ENCODE results near the gene ESPNL.
A peak's percentile ranks its signal among the peaks of the same experiment; 100 is the strongest.
"Not testable (repeated sequence)": the region's sequence is repeated elsewhere in the genome, so short reads cannot be mapped to it uniquely, and the experiment has no call there.

The ESPNL gene

GRCh38 chr2:238168196-238169047 is 68.3 kb downstream of the ESPNL start:
- DNase-seq (ENCODE audit: low spot score): no peak

- no peak for DNase-seq (ENCODE audit: low spot score)
These were observed 69.0 kb downstream of the ESPNL start for GRCh38 chr2:238169048-238169707.

DNA sequence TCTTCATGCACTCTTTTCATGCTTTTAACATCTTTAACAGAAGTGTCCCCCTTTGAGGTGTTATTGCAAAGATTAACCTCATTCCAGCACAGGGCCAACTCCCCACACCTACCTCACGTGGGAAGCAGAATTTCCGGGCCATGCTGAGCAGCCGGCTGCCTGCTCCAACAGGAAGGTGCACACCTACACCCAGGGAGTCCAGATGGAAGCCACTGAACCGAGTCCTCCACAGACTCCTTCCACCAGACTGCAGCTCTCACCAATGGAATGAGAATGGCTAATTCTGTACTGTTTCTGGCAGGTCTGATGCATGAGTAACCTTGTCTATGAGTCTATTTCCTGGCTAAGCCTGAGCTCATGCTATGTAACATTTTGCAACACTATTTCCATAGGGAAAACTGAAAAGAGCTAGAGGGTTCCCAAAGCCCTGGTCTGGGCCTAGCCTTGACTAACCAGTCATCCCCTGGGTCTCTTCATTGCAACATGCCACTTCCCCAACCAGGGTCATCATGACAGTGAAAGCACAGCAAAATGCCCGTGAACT is 69.6 kb downstream of the ESPNL start:
- DNase-seq (ENCODE audit: low spot score): no peak

GRCh38 chr2:238170386-238171071 is 70.4 kb downstream of the ESPNL start:
- no peak for DNase-seq (ENCODE audit: low spot score)

- DNase-seq (ENCODE audit: low spot score): not testable (repeated sequence)
These were observed 70.9 kb downstream of the ESPNL start for GRCh38 chr2:238171072-238171431.

GRCh38 chr2:238171575-238172187 is 71.5 kb downstream of the ESPNL start:
- no peak for DNase-seq (ENCODE audit: low spot score)

GRCh38 chr2:238172439-238172838 is 72.3 kb downstream of the ESPNL start:
- no peak for DNase-seq (ENCODE audit: low spot score)

- no peak for DNase-seq (ENCODE audit: low spot score)
These were observed 73.6 kb downstream of the ESPNL start for GRCh38 chr2:238173692-238174091.

DNA sequence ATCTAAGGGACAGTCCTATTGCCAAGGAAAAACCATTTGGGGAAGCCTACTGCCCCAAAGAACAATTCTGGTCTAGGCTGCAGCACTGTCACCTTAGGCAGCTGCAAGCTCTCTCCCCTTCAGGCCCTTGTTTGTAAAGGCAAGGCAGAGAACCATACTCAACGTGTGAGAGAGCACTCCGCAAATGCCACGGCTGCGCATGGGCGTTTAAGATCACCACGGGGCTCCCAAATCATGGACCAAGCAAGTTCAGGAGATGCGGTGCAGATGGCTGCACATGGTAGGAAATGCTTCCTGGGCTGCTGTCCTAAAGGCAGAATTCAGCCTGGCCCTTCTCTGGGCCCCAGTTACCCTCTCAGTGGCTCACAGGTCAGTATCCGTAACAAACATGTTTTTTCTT is 74.2 kb downstream of the ESPNL start:
- DNase-seq (ENCODE audit: low spot score): no peak

- peak; percentile 84 for DNase-seq (ENCODE audit: low spot score)
These were observed 74.6 kb downstream of the ESPNL start for GRCh38 chr2:238174701-238175100.

- DNase-seq (ENCODE audit: low spot score): no peak
These were observed 76.5 kb downstream of the ESPNL start for GRCh38 chr2:238176613-238177012.

GRCh38 chr2:238180554-238180953 is 80.4 kb downstream of the ESPNL start:
- no peak for DNase-seq (ENCODE audit: low spot score)

- DNase-seq (ENCODE audit: low spot score): no peak
These were observed 82.2 kb downstream of the ESPNL start for GRCh38 chr2:238182362-238182761.
